HTERT RPE-1 (cell line): ENCODE measurements around the gene TAF7.
"Not testable (repeated sequence)": the region's sequence is repeated elsewhere in the genome, so short reads cannot be mapped to it uniquely, and the experiment has no call there.

Experiments used
- in situ Hi-C: fragments of 300-500 bp; cut with MboI; formaldehyde crosslinking; loops from 4 replicates; pipeline ENCODE4 v1.14.3; 2020; ENCODE audit warnings: low sequenced_read_pairs

TAF7 gene, protein sequence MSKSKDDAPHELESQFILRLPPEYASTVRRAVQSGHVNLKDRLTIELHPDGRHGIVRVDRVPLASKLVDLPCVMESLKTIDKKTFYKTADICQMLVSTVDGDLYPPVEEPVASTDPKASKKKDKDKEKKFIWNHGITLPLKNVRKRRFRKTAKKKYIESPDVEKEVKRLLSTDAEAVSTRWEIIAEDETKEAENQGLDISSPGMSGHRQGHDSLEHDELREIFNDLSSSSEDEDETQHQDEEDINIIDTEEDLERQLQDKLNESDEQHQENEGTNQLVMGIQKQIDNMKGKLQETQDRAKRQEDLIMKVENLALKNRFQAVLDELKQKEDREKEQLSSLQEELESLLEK

GRCh38 chr5:141320225-141321169 is at the start of gene TAF7:
TAF7 (minus strand) TSS chr5:141320784; CDS start chr5:141320044, 740 bp downstream.
- in situ Hi-C loops, result no loop called here

DNA sequence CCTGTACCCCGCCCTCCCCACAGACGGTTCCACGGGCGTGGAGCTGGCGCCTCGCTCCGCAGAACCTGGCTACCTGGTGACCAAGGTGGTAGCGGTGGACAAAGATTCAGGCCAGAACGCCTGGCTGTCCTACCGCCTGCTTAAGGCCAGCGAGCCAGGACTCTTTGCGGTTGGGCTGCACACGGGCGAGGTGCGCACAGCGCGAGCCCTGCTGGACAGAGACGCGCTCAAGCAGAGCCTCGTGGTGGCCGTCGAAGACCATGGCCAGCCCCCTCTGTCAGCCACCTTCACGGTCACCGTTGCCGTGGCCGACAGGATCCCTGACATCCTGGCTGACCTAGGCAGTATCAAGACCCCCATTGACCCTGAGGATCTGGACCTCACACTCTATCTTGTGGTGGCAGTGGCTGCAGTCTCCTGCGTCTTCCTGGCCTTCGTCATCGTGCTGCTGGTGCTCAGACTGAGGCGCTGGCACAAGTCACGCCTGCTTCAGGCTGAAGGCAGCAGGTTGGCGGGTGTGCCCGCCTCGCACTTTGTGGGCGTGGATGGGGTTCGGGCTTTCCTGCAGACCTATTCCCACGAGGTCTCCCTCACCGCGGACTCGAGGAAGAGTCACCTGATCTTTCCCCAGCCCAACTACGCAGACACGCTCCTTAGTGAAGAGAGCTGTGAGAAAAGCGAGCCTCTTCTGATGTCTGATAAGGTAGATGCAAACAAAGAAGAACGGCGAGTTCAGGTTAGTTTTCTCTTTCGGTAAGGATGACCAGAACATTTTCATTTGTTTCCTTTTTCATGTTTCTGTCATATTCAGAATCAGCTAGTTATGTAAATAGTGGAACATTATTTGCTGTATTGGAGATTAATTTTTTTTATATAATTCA is 45.7 kb upstream of the TAF7 start:
- in situ Hi-C loops, result no loop called here

DNA sequence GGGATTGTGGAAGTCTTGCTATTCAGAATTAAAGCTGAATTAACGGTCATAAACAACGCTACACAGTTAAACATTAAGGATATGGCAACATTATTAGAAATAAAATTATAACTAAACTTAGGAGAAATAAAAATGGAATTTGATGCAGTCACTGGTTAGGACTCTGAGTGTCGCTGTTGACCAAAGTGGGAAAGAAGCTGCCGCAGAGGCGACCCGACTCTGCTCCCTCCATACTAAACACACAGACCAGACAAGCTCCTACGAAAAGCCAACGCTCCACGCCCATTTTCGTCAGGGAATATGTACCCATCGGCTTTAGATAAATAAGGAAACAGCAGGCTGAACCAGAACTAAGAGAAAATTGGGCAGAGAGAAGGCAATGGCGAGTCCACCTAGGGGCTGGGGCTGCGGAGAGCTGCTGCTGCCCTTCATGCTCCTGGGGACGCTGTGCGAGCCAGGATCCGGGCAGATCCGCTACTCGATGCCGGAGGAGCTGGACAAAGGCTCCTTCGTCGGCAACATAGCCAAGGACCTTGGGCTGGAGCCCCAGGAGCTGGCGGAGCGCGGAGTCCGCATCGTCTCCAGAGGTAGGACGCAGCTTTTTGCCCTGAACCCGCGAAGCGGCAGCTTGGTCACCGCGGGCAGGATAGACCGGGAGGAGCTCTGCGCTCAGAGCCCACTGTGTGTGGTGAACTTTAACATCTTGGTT is 43.5 kb upstream of the TAF7 start, which contains the start of gene PCDHGA5:
Gene PCDHGA5, plus strand, starts transcription at position 211 of the 709 bp plus-strand sequence. Its CDS starts 169 bp downstream, at position 380.
- in situ Hi-C loops, result no loop called here

GRCh38 chr5:141362719-141363118 is 42.1 kb upstream of the TAF7 start:
- in situ Hi-C loops, result no loop called here

DNA sequence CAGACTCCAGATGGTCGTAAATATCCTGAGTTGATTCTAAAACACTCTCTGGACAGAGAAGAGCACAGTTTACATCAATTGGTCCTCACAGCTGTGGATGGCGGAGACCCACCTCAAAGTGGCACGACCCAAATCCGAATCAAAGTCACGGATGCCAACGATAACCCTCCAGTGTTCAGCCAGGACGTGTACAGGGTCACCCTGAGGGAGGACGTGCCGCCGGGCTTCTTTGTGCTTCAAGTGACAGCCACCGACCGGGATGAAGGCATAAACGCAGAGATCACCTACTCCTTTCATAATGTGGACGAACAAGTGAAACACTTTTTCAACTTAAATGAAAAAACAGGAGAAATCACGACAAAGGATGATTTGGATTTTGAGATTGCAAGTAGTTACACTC is 40.1 kb upstream of the TAF7 start:
- in situ Hi-C loops, result no loop called here

DNA sequence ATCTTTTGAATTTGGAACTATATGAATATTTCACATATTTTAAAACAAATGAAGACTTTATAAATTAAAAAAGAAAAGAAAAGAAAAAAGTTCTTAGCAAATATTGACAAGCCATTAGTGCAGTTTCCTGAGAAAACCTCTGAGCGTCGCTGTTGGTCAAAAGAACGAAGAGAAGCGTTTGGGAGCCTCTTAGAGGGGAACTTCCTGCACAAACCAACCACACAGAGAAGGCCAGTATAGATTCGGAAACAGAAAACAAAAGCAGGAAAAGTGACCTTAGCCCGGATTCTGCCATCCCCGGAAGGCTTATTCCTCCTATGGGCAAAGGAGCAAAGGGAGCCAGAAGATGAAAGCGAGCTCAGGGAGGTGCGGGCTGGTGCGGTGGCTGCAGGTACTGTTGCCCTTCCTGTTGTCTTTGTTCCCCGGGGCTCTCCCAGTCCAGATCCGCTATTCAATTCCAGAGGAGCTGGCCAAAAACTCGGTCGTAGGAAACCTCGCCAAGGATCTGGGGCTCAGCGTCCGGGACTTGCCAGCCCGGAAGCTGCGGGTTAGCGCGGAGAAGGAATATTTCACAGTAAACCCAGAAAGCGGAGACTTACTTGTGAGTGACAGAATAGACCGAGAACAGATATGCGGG is 39.3 kb upstream of the TAF7 start, which contains the start of gene PCDHGB2:
Gene PCDHGB2, plus strand, starts transcription at position 205 of the 637 bp plus-strand sequence. Its CDS starts 142 bp downstream, at position 347.
- in situ Hi-C loops, result no loop called here

DNA sequence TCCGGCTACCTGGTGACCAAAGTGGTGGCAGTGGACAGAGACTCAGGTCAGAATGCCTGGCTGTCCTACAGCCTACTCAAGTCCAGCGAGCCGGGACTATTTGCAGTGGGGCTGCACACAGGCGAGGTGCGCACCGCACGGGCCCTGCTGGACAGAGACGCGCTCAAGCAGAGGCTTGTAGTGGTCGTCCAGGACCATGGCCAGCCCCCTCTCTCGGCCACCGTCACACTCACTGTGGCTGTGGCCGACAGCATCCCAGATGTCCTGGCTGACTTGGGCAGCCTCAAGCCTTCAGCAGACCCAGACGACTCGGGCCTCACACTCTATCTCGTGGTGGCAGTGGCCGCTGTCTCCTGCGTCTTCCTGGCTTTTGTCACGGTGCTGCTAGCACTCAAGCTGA is 36.4 kb upstream of the TAF7 start:
- in situ Hi-C loops, result no loop called here

DNA sequence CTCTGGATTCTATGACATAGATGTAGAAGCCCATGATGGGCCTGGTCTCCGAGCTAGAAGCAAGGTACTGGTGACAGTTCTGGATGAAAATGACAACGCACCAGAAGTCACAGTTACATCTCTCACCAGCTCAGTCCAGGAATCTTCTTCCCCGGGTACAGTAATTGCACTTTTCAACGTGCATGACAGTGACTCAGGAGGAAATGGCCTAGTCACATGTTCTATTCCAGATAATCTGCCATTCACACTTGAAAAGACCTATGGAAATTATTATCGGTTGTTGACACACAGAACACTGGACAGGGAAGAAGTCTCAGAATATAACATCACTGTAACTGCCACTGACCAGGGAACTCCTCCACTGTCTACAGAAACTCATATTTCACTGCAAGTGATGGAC is 35.5 kb upstream of the TAF7 start:
- in situ Hi-C loops, result no loop called here

- in situ Hi-C loops, result no loop called here
Measured at GRCh38 chr5:141355641-141356040, 35.1 kb upstream of the TAF7 start.

- in situ Hi-C loops, result no loop called here
Measured at GRCh38 chr5:141354900-141355469, 34.4 kb upstream of the TAF7 start, which contains the start of gene PCDHGA4. PCDHGA4 (plus strand) TSS chr5:141355021; CDS start chr5:141355108, 87 bp downstream.

GRCh38 chr5:141351591-141351990 is 31.0 kb upstream of the TAF7 start:
- in situ Hi-C loops, result no loop called here

- in situ Hi-C loops, result no loop called here
Measured at GRCh38 chr5:141349917-141350619, 29.5 kb upstream of the TAF7 start, which contains the start of gene PCDHGB1. PCDHGB1 (plus strand) TSS chr5:141350099; CDS start chr5:141350261, 162 bp downstream.

DNA sequence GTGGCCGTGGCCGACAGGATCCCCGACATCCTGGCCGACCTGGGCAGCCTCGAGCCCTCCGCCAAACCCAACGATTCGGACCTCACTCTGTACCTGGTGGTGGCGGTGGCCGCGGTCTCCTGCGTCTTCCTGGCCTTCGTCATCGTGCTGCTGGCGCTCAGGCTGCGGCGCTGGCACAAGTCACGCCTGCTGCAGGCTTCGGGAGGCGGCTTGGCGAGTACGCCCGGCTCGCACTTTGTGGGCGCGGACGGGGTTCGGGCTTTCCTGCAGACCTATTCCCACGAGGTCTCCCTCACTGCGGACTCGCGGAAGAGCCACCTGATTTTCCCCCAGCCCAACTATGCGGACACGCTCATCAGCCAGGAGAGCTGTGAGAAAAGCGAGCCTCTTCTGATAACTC is 25.4 kb upstream of the TAF7 start:
- in situ Hi-C loops, result not testable (repeated sequence)

DNA sequence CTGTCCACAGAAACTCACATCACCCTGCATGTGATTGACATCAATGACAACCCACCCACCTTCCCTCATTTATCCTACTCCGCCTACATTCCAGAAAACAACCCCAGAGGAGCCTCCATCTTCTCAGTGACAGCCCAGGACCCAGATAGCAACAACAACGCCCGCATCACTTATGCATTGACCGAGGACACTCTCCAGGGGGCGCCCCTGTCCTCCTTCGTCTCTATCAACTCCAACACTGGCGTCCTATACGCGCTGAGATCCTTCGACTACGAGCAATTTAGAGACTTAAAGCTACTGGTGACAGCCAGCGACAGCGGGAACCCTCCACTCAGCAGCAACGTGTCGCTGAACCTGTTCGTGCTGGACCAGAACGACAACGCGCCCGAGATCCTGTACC is 24.7 kb upstream of the TAF7 start:
- in situ Hi-C loops, result no loop called here

- in situ Hi-C loops, result no loop called here
Measured at GRCh38 chr5:141343953-141344463, 23.4 kb upstream of the TAF7 start.

DNA sequence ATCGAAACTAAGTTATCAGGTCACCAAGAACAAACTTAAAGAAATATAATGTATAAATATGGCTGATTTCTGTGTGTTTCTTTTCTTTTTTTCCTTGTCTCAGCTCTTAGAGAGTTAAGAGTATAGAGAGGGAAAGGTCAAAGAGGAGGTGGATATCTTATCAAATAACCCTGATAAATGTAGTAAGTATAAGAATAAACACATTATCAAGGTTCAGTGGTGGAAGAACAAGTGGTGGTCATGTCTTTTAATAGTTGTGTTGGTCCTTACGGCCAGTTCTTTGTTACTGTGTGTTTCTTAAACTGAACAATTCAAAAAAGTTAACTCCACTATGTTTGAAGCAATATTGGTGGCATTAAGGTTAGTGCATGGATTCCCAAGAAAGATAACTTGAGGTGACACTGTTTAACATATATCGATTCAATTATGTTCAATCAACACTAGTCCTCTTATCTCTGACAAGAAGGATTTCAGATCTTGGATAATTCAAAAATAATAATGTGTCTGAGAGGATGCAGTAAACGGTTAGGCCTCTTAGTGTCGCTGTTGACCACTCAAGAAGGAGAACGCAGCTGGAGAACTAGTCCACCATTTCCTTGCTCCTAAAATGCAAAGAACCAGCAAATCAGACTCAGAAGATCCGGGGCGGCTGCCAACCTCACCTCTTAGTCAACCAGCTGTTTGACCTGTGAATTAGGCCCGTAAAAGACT is 22.8 kb upstream of the TAF7 start, which contains the start of gene PCDHGA3:
Gene PCDHGA3, plus strand, starts transcription at position 588 of the 711 bp plus-strand sequence. CDS start 205 bp downstream, outside the sequence.
- in situ Hi-C loops, result no loop called here

- in situ Hi-C loops, result no loop called here
Measured at GRCh38 chr5:141342773-141343172, 22.2 kb upstream of the TAF7 start.
